SK-N-SH treated with all-trans-retinoic acid at 6 μM for 48 hours (cell line): ENCODE results near the gene DGKH.
"Not testable (repeated sequence)": the region's sequence is repeated elsewhere in the genome, so short reads cannot be mapped to it uniquely, and the experiment has no call there.

Experiments used
- RARB ChIP-seq: fragments of 250-450 bp; sonication (Bioruptor Pico); IDR thresholded peaks from 2 replicates; pipeline ENCODE4 v1.8.0; 2021; ENCODE audit warnings: mild to moderate bottlenecking, moderate library complexity
- TF ChIP-seq, protein P1 (sequence below): fragments of 250-450 bp; sonication (Bioruptor Pico); IDR thresholded peaks from 2 replicates; pipeline ENCODE4 v1.8.0; 2020; ENCODE audit warnings: mild to moderate bottlenecking, moderate library complexity, borderline replicate concordance

DNA sequence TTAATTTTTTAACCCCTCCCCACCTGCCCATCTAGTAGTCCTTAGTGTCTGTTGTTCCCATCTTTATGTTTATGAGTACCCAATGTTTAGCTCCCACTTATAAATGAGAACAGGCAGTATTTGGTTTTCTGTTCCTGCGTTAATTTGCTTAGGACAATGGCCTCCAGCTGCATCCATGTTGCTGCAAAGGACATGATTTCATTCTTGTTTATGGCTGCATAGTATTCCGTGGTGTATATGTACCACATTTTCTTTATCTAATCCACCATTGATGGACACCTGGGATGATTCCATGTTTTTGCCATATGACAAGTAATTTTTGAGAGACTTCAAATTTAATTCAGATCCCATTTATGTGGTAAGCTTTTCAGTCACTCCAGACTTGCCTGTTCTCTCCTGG is 47.8 kb downstream of the DGKH start:
- TF ChIP-seq, protein P1, sequence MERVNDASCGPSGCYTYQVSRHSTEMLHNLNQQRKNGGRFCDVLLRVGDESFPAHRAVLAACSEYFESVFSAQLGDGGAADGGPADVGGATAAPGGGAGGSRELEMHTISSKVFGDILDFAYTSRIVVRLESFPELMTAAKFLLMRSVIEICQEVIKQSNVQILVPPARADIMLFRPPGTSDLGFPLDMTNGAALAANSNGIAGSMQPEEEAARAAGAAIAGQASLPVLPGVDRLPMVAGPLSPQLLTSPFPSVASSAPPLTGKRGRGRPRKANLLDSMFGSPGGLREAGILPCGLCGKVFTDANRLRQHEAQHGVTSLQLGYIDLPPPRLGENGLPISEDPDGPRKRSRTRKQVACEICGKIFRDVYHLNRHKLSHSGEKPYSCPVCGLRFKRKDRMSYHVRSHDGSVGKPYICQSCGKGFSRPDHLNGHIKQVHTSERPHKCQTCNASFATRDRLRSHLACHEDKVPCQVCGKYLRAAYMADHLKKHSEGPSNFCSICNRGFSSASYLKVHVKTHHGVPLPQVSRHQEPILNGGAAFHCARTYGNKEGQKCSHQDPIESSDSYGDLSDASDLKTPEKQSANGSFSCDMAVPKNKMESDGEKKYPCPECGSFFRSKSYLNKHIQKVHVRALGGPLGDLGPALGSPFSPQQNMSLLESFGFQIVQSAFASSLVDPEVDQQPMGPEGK (CRISPR knock-in tag), result not testable (repeated sequence)
- TF ChIP-seq RARB (CRISPR knock-in tag), result not testable (repeated sequence)
